Adrenal gland (tissue), 12 donors: ENCODE results near the gene TEFM. TPM values are rescaled to one million over a fixed set of nuclear protein-coding genes. Genes with fewer than 3 reads are reported as not detected.

Experiments used
- DNase-seq, 7 donors: peaks; one replicate each; pipeline ENCODE4 v3.0.0-alpha.2; 2019 to 2020
- H3K27ac ChIP-seq, 5 donors: fragments of 200-600 bp; sonication (generic) in 4 of 5; 1 replicate in 3 of 5; 2 replicates in 2 of 5; pipeline versions ENCODE4 v1.5.1 to v1.8.0; 2016 to 2020; ENCODE audit warnings: mild to moderate bottlenecking in 1 of 5
- H3K27me3 ChIP-seq: fragments of 200-600 bp; 2 replicates; pipeline ENCODE4 v1.8.0; 2021
- H3K36me3 ChIP-seq, 2 donors: fragments of 200-600 bp; replicated peaks in 1 of 2; 1 replicate in 1 of 2; 2 replicates in 1 of 2; pipeline versions ENCODE4 v1.5.1 to v1.8.0; 2018 to 2022
- H3K4me1 ChIP-seq, 2 donors: fragments of 200-600 bp; replicated peaks in 1 of 2; 1 replicate in 1 of 2; 2 replicates in 1 of 2; pipeline versions ENCODE4 v1.5.1 to v1.8.0; 2018 to 2021
- H3K4me3 ChIP-seq, 4 donors: fragments of 200-600 bp; sonication (generic) in 3 of 4; one replicate each; pipeline ENCODE4 v1.5.1; 2016 to 2018
- H3K9me3 ChIP-seq, 3 donors: fragments of 200-600 bp; sonication (generic) in 1 of 3; replicated peaks in 1 of 3; 1 replicate in 2 of 3; 2 replicates in 1 of 3; pipeline versions ENCODE4 v1.5.1 to v1.8.0; 2016 to 2021
- POLR2A ChIP-seq, 2 donors: fragments of 450-650 bp; IDR thresholded peaks; one replicate each; pipeline ENCODE4 v1.6.1; 2017; ENCODE audit warnings: antibody characterized with exemption in 2 of 2, mild to moderate bottlenecking in 2 of 2, moderate library complexity in 1 of 2
- WGBS, 4 donors: extraction: QIAGEN DNeasy Blood & Tissue Kit in 2 of 4; methylation state at CpG; one replicate each; pipeline versions ENCODE4 v1.1.5 to v1.1.7; 2013 to 2017; 5-methylcytosine and 5-hydroxymethylcytosine counted together
- intact Hi-C, 2 donors: fragments of 100-400 bp; cut with DNase I; formaldehyde crosslinking; loops; one replicate each; pipeline versions ENCODE4 v1.14.1 to v1.15.0; 2022 to 2023
- polyA plus RNA-seq, 3 donors: library from polyadenylated mRNA; stranded (reverse); fragments of 200-250 nt in 2 of 3; fragments of 350-450 nt in 1 of 3; fragmentation: Illumina TruSeq in 1 of 3; extraction: RNeasy Lipid Tissue Mini Kit (QIAGEN cat#74804) in 1 of 3; gene quantifications; one replicate each; pipeline ENCODE4 v1.2.3, GENCODE V29; 2013 to 2014
- total RNA-seq, 9 donors: library from RNA; depleted of rRNA in 4 of 9; stranded (reverse); fragments of >200 nt in 4 of 9; fragments of 120-200 nt in 1 of 9; fragmentation: NEBNext Ultra II Directional in 1 of 9; extraction: Animal tissue kit (Norgen Biotek cat#: 25700) in 1 of 9; gene quantifications; one replicate each; pipeline versions ENCODE4 v1.1.0 to v1.2.4, GENCODE V29; 2013 to 2023
- TF ChIP-seq, protein P1 (sequence below), 6 experiments: fragments of 450-650 bp in 4 of 6; fragments of 200-600 bp in 2 of 6; sonication (generic) in 1 of 6; IDR thresholded peaks; 1 replicate in 5 of 6; 2 replicates in 1 of 6; pipeline versions ENCODE4 v1.5.1 to v1.8.0; 2016 to 2021; ENCODE audit warnings: antibody characterized with exemption in 6 of 6, mild to moderate bottlenecking in 2 of 6, moderate library complexity in 1 of 6
- donor health status: healthy with polysubstance abuse.
- donor health status: Bipolar disorder and iron deficiency.
- donor health status: DM: yes; HTN: yes; CAD: no.
- donor health status: DM: no; HTN: no; CAD: no.
- donor health status: DM: no; HTN: no; CAD: no.
- donor health status: DM: yes; HTN: yes; CAD: no.

Gene TEFM
- total and polyA plus RNA-seq, 12 donors, result 6.1 to 28.2 (median 12.2) TPM

DNA sequence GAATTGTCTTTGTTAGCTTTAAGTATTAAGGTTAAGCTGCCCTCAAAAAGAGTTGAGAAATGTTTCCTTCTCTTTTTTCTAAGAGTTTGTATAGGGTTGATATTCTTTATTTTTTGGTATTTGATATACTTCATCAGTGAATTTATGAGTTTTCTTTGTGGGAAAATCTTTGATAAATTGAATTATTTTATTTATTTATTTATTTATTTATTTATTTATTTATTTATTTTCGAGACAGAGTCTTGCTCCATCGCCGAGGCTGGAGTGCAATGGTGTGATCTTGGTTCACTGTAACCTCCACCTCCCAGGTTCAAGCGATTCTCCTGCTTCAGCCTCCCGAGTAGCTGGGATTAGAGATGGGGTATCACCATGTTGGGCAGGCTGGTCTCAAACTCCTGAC, 19.9 kb downstream of the TEFM start:
- H3K27me3 ChIP-seq, result no peaks in the 10 kb centered on the region
- no peaks in the 10 kb centered on the region for H3K36me3 ChIP-seq
- no peak for TF ChIP-seq POLR2A (IDR thresholded peaks at IDR 0.05)
- intact Hi-C loops, result no loop called here
- H3K4me3 ChIP-seq, result no peak overlapping the region
- peak in 1 of 7 donors; percentile 13 for DNase-seq
- WGBS, 4 donors, result 94 to 98% (median 98%) methylated on average over 5 of the region's 5 CpGs
- H3K27ac ChIP-seq, result no peak overlapping the region
- no peaks in the 10 kb centered on the region for H3K9me3 ChIP-seq
- no peaks in the 10 kb centered on the region for H3K4me1 ChIP-seq

- TF ChIP-seq, protein P1, sequence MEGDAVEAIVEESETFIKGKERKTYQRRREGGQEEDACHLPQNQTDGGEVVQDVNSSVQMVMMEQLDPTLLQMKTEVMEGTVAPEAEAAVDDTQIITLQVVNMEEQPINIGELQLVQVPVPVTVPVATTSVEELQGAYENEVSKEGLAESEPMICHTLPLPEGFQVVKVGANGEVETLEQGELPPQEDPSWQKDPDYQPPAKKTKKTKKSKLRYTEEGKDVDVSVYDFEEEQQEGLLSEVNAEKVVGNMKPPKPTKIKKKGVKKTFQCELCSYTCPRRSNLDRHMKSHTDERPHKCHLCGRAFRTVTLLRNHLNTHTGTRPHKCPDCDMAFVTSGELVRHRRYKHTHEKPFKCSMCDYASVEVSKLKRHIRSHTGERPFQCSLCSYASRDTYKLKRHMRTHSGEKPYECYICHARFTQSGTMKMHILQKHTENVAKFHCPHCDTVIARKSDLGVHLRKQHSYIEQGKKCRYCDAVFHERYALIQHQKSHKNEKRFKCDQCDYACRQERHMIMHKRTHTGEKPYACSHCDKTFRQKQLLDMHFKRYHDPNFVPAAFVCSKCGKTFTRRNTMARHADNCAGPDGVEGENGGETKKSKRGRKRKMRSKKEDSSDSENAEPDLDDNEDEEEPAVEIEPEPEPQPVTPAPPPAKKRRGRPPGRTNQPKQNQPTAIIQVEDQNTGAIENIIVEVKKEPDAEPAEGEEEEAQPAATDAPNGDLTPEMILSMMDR (IDR thresholded peaks at IDR 0.05), result no peak
- no peak for TF ChIP-seq POLR2A (IDR thresholded peaks at IDR 0.05)
- Histone ChIP-seq H3K9me3 (no peaks in the 10 kb centered on the region), H3K27ac (no peak overlapping the region), H3K36me3 (no peaks in the 10 kb centered on the region), H3K4me3 (no peak overlapping the region), H3K4me1 (no peaks in the 10 kb centered on the region), H3K27me3 (no peaks in the 10 kb centered on the region)
- intact Hi-C loops, result no loop called here
- DNase-seq, result peak in 1 of 7 donors; percentile 17
- 92 to 96% (median 95%) methylated on average over 6 of the region's 6 CpGs for WGBS, 4 donors
Measured at GRCh38 chr17:30869005-30869404, 37.0 kb downstream of the TEFM start.

GRCh38 chr17:30864636-30865035, 41.4 kb downstream of the TEFM start:
- no peak for DNase-seq
- 91 to 100% (median 100%) methylated on average over 1 of the region's 1 CpG for WGBS, 4 donors
- H3K9me3 ChIP-seq, result no peaks in the 10 kb centered on the region
- no peaks in the 10 kb centered on the region for H3K27me3 ChIP-seq
- no peak overlapping the region for H3K4me3 ChIP-seq
- H3K36me3 ChIP-seq, result no peaks in the 10 kb centered on the region
- no peak for TF ChIP-seq POLR2A (IDR thresholded peaks at IDR 0.05)
- TF ChIP-seq, protein P1 (IDR thresholded peaks at IDR 0.05), result no peak
- no peak overlapping the region for H3K27ac ChIP-seq
- intact Hi-C loops, result no loop called here
- H3K4me1 ChIP-seq, result no peaks in the 10 kb centered on the region

GRCh38 chr17:30858556-30859250, 47.3 kb downstream of the TEFM start:
- WGBS, 4 donors, result 94 to 96% (median 95%) methylated on average over 9 of the region's 9 CpGs
- no peak for DNase-seq
- intact Hi-C loops, result no loop called here
- H3K4me1 ChIP-seq, result no peaks in the 10 kb centered on the region
- no peak overlapping the region for H3K4me3 ChIP-seq
- no peaks in the 10 kb centered on the region for H3K36me3 ChIP-seq
- no peaks in the 10 kb centered on the region for H3K9me3 ChIP-seq
- no peak for TF ChIP-seq POLR2A (IDR thresholded peaks at IDR 0.05)
- TF ChIP-seq, protein P1 (IDR thresholded peaks at IDR 0.05), result no peak
- no peaks in the 10 kb centered on the region for H3K27me3 ChIP-seq
- H3K27ac ChIP-seq, result no peak overlapping the region

- no peak for DNase-seq
- WGBS, 4 donors, result 95 to 98% (median 97%) methylated on average over 3 of the region's 3 CpGs
- no peaks in the 10 kb centered on the region for H3K27me3 ChIP-seq
- no peaks in the 10 kb centered on the region for H3K9me3 ChIP-seq
- no peaks in the 10 kb centered on the region for H3K4me1 ChIP-seq
- intact Hi-C loops, result no loop called here
- TF ChIP-seq, protein P1 (IDR thresholded peaks at IDR 0.05), result no peak
- TF ChIP-seq POLR2A (IDR thresholded peaks at IDR 0.05), result no peak
- no peaks in the 10 kb centered on the region for H3K36me3 ChIP-seq
- H3K4me3 ChIP-seq, result no peak overlapping the region
- no peak overlapping the region for H3K27ac ChIP-seq
Measured at GRCh38 chr17:30854146-30854545, 51.9 kb downstream of the TEFM start.
